HG02610 (cell line): ENCODE measurements around the gene PAXIP1.

Source experiments
- ATAC-seq: cut with Tn5 transposase; IDR thresholded peaks from one replicate; pipeline ENCODE4 v1.9.1; 2021; ENCODE audit warnings: mild to moderate bottlenecking, moderate library complexity; ENCODE audit not compliant: unreplicated experiment

Gene PAXIP1

GRCh38 chr7:154914308-154914995 is 88.5 kb downstream of the PAXIP1 start:
- ATAC-seq = no peak

GRCh38 chr7:154913638-154914307 is 89.2 kb downstream of the PAXIP1 start:
- ATAC-seq = peak; percentile 93

GRCh38 chr7:154912871-154913637 is 89.9 kb downstream of the PAXIP1 start:
- ATAC-seq = no peak

DNA sequence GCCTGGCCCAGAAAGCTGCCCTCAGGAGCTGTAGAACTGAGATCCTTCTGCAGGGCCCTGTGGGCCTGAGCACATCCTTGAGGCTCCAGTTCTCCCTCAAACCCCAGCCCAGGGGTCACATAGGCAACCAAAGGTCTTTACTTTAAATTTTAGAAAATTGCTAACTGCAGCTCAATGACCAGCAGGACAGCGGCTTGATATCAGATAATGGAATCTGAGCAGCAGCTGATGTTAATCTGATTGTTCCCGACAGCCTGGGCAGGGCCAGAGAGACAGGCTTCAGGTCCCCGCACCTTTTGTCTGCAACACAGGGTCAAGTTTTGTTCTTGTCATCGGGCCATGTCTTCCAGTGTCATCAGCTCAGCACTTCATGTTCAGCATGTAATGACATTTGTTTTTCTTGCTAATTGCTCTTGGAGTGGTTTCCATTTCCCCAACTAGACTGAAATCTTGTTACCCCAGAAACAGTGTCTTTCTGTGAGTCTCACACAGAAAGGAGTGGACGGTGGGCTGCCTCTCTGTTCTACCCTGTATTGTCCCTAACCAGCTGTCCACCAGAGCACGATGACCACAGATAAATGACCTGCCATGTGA is 91.0 kb downstream of the PAXIP1 start:
- no peak for ATAC-seq

DNA sequence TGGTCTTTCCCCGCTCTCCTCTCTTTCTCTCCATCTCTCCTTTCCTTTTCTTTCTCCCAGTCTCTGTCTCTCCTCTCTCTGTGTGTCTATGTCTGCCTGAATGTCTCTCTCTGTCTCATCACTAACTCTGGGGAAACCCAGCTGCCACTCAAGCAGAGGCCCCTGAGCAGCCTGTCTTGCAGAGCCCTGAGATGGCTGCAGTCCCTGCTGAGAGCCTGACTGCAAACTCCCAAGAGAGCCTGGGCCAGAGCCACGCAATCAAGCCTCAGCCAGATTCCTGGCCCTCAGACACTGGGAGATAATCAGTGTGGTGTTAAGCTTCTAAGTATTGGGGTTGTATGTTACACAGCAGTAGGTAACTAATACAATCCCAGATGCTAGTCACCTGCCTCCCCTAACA is 91.5 kb downstream of the PAXIP1 start:
- ATAC-seq = no peak

- no peak for ATAC-seq
These were observed 91.9 kb downstream of the PAXIP1 start for GRCh38 chr7:154910977-154911376.

DNA sequence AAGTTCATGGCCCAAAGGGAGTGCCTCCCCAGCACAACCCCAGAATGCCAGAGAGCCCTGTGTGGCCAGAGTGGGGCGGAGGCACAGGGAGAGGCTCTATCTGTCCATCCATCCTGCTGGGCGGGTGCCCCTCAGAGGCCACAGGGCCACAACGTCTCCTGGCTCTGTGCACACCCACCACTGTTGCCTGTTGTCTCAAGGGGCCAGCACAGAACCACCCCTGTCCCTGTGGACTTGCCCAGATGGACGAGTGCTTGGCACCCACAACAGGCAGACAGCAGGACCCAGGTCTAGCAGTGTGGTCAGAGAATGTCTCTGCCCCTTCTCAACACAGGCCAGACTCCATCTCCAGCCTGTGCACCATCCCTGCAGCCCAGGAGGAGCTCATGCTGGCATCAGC is 92.8 kb downstream of the PAXIP1 start:
- no peak for ATAC-seq

- ATAC-seq = no peak
These were observed 93.5 kb downstream of the PAXIP1 start for GRCh38 chr7:154909241-154910105.

DNA sequence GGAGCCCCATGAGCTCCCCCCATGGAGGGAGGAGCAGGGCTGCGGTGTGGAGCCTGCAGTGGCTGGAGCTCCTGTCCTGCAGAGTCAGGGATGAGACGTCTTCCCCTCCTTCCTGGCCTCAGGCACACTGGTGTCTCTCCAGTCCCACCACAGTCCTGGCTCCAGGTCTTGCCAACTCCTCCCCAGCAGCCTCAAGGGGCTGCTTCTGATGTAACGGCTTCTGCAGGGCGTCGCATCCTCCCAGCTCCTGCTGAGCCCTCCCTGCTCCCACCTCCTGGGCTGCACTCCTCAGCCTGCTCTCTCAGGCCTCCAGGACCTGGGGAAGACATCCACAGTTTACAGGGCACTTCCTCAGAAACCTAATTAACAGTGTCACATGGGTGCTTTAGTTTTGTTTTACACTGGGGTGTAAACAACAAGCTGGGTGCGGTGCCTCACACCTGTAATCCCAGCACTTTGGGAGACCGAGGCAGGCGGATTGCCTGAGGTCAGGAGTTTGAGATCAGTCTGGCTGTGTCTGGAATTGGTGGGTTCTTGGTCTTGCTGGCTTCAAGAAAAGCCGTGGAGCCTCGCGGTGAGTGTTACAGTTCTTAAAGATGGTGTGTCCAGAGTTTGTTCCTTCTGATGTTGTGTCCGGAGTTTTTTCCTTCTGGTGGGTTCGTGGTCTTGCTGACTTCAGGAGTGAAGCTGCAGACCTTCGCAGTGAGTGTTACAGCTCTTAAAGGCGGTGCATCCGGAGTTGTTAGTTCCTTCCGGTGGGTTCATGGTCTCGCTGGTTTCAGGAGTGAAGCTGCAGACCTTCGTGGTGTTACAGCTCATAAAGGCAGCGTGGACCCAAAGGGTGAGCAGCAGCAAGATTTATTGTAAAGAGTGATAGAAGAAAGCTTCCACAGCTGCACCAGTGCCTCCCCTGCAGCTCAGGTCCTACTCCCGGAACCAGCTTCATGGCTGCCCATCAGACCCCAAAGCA is 95.0 kb downstream of the PAXIP1 start:
- ATAC-seq = no peak

DNA sequence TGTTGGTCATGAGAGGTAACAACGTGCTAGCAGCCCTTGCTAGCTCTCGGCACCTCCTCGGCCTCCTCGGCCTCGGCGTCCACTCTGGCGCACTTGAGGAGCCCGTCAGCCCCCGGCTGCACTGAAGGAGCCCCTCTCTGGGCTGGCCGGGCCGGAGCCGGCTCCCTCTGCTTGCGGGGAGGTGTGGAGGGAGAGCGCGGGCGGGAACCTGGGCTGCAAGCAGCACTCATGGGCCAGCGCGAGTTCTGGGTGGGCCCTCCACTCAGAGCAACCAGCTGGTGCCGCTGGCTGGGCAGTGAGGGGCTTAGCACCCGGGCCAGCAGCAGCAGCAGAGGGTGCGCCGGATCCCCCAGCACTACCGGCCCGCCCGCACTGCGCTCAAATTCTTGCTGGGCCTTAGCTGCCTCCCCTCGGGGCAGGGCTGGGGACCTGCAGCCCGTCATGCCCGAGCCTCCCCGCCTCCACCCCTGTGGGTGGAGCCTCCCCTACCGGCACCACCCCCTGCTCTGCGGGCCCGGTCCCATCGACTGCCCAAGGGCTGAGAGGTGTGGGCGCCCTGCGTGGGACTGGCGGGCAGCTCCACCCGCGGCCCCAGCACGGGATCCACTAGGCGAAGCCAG is 96.1 kb downstream of the PAXIP1 start:
- ATAC-seq = no peak

DNA sequence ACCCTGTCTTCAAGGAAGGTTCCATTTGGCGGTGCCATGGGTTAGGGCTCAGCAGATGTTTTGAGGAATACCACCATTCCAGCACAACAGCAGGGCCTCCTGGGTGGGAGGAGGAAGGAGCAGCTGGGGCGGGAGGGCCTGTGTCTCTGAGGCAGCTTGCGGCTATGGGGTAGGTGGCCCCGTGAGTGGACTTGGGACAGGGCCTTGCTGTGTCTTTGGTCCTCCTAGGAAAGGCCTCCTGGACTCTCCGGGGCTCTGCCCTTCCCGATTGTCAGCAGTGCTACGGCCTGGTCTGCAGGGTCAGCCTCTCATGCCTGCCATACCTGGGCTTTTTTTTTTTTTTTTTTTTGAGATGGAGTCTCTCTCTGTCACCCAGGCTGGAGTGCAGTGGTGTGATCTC is 96.7 kb downstream of the PAXIP1 start:
- ATAC-seq = no peak

DNA sequence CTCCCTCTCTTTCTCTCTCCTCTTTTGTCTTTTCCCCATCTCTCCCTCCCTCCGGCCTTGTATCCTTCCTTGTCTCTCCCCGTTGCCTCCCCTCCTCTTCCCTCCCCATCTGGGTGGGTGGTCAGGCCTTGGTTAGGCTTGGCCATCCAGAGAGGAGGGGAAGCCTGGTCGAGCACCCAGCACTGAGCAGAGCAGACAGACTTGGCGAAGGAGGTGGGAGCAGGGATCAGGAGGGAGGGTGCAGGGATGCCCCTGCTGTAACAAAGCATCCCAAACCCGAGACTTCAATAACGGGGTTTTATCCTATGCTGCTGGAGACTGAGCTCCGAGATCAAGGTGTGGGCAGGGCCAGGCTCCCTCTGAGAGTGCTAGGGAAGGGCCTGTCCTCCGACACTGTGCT is 97.3 kb downstream of the PAXIP1 start:
- no peak for ATAC-seq

DNA sequence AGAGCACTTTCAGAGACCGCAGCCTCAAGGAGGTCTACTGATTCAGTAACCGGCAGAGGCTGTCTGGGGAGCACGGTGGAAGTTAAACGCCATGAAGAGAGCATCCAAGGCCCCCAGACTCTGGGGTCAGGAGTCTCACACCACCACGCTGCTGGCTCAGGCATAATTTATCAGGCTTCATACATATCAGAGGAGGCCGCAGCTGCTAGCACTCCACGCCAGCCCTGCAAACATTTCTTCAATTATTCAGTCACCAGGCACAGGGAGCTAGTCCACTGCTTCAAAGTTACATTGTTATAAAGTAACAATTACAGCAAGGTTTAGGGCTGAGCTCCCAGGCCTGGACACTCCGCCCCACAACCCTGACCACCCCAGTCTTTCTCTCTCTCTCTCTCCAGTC is 97.8 kb downstream of the PAXIP1 start:
- no peak for ATAC-seq

DNA sequence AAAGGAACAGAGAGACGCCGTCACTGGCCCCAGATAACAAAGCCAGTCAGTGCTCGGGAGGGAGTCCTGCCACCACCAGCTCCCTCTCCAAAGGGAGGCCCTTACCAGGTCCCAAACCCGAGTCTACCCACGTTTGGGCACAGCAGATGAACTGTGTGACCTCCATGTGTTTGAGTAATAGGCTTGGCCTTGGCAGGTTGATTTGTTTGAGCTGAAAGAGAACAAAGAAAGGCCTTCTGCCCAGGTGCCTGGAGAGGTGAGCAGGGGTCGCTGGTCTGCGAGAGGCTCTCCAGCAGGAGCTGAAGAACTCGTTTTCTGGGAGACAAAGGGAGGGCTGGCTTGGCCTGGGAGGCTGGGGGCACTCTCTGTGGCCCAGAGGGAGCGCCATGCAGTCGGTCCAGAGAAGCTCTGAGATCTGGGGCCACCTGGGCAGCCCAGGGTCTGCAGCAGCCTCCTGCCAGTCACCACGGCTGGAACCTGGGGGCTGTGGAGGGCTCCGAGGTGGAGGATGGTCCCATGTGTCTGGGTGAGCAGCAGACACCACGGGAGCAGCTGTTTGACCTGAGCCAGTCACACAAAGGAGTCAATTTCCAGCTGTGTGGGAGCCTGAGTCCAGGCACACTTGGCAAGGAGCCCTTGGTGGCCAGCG is 99.7 kb downstream of the PAXIP1 start:
- ATAC-seq = no peak

DNA sequence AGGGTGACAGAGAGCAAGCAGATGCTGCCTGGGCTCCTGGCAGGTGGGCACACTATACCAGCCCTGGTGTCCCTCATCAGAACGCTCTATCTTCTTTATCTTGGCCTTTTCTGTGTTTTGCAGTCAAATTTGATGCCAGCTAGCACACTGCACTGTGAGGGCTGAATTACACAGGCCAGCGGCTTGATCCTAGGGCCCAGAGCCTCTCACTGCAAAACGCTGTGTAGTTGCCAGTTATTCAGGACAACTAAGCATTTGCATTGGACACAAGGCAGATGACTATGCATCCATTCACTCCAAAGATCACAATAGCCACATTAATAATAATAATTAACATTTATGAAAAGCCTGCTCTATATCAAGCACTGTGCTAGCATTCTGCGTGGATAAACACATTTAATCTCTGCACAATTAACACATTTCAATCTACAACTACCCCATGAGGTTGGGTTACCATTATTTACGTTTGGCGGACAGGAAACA is 100.3 kb downstream of the PAXIP1 start:
- ATAC-seq = no peak

DNA sequence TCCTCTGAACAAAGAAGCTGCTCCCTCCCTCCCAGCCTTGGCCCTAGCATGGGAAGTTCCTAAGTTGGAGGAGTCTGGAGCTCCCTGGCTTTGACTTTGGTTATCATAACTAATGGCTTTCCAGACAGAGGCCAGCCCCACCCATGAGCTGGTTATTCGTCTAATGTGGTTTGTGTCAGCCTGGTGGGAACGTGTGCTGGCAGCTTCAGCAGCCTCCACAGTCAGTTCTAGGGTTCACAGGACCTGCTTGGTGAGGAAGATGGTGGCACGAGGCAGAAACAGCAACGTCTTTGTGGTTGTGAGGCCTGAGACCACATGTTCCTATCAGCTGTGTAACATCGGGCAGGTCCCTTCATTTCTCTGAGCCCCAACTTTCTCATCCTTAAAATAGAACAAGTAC is 103.1 kb downstream of the PAXIP1 start:
- no peak for ATAC-seq

DNA sequence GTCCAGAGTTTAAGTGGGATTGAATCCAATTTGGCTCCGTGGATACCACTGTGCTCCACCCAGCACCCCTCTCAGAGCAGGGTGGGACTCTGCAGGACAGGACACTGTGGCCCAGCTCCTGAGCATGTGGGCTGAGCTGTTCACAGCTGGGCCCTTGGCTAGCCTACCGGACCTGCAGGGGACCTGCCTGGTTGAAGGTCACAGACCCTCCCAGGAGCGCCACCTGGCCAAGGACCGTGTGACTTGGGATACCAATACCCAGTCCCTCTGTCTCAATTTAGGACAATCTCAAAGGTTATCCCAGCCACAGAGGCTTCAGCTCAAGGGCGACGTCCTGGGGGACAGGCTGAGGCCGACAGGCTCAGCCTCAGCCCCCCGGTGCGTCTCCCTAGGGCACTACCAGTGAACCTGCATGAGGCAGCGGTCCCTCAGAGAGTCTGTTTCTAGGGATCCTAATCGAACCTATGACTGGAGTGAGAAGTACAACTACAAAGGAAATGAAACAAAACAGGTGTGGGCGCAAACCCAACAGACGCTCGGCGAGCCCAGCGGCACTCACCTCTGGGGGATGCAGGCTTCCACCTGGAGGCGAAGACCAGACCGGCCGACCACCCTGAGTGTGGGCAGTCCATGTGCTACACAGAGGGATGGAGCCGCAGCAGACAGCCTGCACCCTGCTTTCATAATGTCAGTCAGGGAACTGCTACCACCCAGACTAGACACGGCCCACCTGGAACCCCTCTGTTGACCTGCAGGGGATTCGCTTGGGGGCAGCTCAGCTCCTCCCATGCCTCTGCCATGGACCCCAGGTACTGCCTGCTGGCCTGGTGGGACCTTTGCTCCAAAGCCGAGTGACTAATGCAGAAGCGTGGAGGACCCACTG is 103.7 kb downstream of the PAXIP1 start:
- ATAC-seq = no peak
